Chondrocyte (in vitro differentiated cells): Measurements from ENCODE around the gene ERVH48-1. TPM values are rescaled to one million over a fixed set of nuclear protein-coding genes. Genes with fewer than 3 reads are reported as not detected.
"Not testable (repeated sequence)": the region's sequence is repeated elsewhere in the genome, so short reads cannot be mapped to it uniquely, and the experiment has no call there.

ENCODE experiments used
- DNase-seq: peaks from one replicate; pipeline ENCODE4 v3.0.0; 2021; ENCODE audit warnings: mixed read lengths, low spot score
- H3K27ac Mint-ChIP-seq: one replicate; pipeline ENCODE4 v1.8.0; 2021; ENCODE audit warnings: mild to moderate bottlenecking, moderate library complexity, mixed read lengths; ENCODE audit not compliant: unreplicated experiment
- H3K27me3 Mint-ChIP-seq: 2 replicates; pipeline ENCODE4 v1.8.0; 2021; ENCODE audit warnings: low read depth, mixed read lengths
- H3K36me3 Mint-ChIP-seq: 2 replicates; pipeline ENCODE4 v1.8.0; 2021; ENCODE audit warnings: low read depth, mixed read lengths
- H3K4me1 Mint-ChIP-seq: 2 replicates; pipeline ENCODE4 v1.8.0; 2021; ENCODE audit warnings: low read depth, mild to moderate bottlenecking, mixed read lengths
- H3K4me3 Mint-ChIP-seq: one replicate; pipeline ENCODE4 v1.8.0; 2021; ENCODE audit warnings: mild to moderate bottlenecking, moderate library complexity, mixed read lengths; ENCODE audit not compliant: unreplicated experiment
- H3K9me3 Mint-ChIP-seq: 2 replicates; pipeline ENCODE4 v1.8.0; 2021; ENCODE audit warnings: low read depth, mixed read lengths
- CTCF ChIP-seq: fragments of 200-600 bp; sonication (generic); IDR thresholded peaks from 2 replicates; pipeline ENCODE4 v1.5.0; 2021; ENCODE audit warnings: antibody characterized with exemption, mild to moderate bottlenecking, moderate library complexity
- total RNA-seq: library from RNA; stranded (reverse); gene quantifications from 3 replicates; pipeline ENCODE4 v1.2.1, GENCODE V29; 2021

Gene ERVH48-1
- total RNA-seq, 1 donor from 2014 or later, result not detected

DNA sequence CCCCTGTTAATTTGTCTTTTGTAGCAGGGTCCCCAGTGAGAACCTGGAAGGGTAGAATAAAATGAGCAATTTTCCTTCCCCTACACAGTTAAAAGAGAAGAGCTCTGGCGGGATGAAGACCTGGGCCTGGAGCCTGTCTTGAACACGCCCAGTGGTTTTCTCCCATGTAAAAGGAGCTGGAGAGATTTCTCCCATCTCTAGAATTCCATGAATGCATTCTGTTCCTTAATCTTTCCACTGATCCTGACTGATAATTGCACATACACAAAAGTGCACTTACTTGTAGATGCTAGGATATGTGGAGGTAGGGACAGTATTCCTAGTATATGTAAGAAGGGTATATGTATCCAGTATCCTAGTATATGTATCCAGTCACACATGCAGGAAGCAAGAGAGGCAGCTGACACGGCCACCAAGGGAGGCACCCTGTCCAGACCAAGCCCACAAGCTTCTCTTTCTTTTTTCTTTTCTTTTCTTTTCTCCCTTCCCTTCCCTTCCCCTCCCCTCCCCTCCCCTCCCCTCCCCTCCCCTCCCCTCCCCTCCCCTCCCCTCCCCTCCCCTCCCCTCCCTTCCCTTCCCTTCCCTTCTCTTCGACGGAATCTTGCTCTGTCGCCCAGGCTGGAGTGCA, 37.1 kb upstream of the ERVH48-1 start:
- Mint-ChIP-seq H3K27me3 (no peaks in the 10 kb centered on the region), H3K27ac (no peak overlapping the region), H3K4me3 (no peak overlapping the region), H3K4me1 (no peaks in the 10 kb centered on the region), H3K36me3 (peaks cover 2% of the 10 kb centered on the region), H3K9me3 (no peaks in the 10 kb centered on the region)
- TF ChIP-seq CTCF, result no peak
- DNase-seq, result no peak

DNA sequence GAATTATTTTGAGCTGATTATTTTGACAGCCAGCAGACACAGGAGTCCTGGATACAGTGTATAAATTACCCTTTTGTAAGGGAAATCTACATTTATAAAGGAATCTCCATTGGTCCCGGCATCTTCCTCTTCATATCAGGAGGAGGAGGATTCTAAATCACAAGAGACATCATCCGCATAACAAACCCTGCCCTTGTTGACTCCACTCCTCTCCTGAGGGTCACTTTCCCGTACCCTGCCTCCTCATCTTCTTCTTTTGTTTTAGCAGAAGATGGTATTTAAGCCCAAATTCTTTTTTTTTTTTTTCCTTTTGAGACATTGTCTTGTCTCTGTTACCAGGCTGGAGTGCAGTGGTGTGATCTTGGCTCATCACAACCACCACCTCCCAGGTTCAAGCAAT, 34.3 kb upstream of the ERVH48-1 start:
- no peaks in the 10 kb centered on the region for H3K4me1 Mint-ChIP-seq
- no peak overlapping the region for H3K4me3 Mint-ChIP-seq
- no peak for DNase-seq
- H3K9me3 Mint-ChIP-seq, result no peaks in the 10 kb centered on the region
- H3K27me3 Mint-ChIP-seq, result no peaks in the 10 kb centered on the region
- no peak overlapping the region for H3K27ac Mint-ChIP-seq
- TF ChIP-seq CTCF, result no peak
- H3K36me3 Mint-ChIP-seq, result peaks cover 2% of the 10 kb centered on the region

DNA sequence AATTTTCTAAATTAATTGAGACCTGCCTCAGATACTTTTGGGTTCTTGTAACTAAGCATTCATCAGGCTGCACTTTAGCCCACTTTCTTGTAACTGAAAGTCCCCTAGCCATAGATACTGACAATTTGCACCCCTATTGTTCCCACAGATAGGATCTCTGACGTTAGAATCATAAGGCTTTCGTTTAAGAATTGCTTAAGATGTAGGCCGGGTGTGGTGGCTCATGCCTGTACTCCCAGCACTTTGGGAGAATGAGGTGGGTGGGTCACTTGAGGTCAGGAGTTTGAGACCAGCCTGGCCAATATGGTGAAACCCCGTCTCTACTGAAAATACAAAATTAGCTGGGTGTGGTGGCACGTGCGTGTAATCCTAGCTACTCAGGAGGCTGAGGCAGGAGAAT, 32.7 kb upstream of the ERVH48-1 start:
- H3K4me1 Mint-ChIP-seq, DNase-seq, H3K27ac Mint-ChIP-seq, H3K9me3 Mint-ChIP-seq, H3K4me3 Mint-ChIP-seq, H3K27me3 Mint-ChIP-seq, H3K36me3 Mint-ChIP-seq: not testable (repeated sequence)

DNA sequence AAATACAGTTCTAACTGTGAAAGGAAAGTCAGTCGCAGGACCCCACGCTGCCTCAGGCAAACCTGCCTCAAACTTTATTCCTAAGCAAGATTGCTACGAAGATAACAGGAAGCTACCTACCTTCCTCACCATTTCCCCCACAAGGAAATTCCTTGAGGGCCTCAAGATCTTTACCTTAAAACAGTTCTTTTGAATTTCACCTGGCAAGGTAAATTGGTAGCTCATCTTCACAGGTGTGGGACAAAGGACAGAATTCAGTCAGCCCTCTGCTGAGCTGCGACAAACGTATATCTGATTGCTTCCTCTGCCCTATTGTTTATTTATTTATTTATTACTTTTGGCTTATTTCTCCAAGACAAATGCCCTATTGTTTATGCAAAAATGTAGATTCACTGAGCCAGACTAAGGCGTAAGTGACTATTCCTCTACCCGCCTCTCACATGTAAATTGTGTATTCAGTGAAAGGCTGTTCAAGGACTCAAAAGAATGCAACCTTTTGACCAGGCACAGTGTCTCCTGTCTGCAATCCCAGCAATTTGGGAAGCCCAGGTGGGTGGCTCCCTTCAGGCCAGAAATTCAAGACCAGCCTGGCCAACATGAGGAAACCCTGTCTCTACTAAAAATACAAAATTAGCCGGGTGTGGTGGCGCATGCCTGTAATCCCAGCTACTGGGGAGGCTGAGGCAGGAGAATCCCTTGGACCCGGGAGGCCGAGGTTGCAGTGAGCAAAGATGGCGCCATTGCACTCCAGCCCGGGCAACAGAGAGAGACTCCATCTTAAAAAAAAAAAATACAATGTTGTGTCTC, 31.6 kb upstream of the ERVH48-1 start:
- Mint-ChIP-seq H3K4me3 (no peak overlapping the region), H3K9me3 (no peaks in the 10 kb centered on the region), H3K4me1 (no peaks in the 10 kb centered on the region), H3K36me3 (peaks cover 2% of the 10 kb centered on the region), H3K27ac (no peak overlapping the region), H3K27me3 (no peaks in the 10 kb centered on the region)
- no peak for DNase-seq
- no peak for TF ChIP-seq CTCF

- H3K9me3 Mint-ChIP-seq, H3K27ac Mint-ChIP-seq, H3K4me3 Mint-ChIP-seq, H3K27me3 Mint-ChIP-seq, H3K36me3 Mint-ChIP-seq, H3K4me1 Mint-ChIP-seq, DNase-seq: not testable (repeated sequence)
Measured at GRCh38 chr21:42951193-42951592, 25.8 kb upstream of the ERVH48-1 start.

DNA sequence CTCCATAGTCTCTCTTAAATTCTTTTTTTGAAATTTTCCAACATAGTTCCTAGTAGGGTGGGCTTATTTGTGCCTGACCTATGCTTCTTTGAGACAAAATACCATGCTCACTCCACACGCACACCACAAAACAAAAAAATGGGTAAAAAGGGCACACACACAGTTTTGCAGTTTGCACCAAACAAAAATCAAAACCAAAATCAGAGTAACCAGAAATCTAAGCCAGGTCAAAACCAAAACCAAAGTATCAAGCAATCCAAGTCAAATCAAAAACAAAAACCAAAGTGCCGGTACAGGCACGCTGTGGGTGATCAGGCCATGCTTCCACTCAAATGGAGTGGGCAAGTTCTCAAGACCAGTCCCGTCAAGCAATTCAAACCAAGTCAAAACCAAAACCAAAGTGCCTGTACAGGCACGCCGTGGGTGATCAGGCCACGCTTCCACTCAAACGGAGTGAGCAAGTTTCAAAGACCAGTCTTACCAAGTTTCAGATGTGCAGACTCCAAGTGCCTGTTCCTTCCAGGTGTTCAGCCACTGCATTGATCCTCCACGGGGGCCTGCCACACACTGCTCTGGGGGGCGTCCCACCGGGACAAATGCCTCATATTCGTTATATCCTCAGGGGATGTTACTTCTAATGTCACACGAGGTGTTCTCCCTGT, 23.8 kb upstream of the ERVH48-1 start:
- H3K27me3 Mint-ChIP-seq, H3K4me3 Mint-ChIP-seq, H3K27ac Mint-ChIP-seq, H3K36me3 Mint-ChIP-seq, H3K9me3 Mint-ChIP-seq, H3K4me1 Mint-ChIP-seq, DNase-seq: not testable (repeated sequence)
